T1000 (cell line): ENCODE measurements around the gene ATP8A2.
"Not testable (repeated sequence)": the region's sequence is repeated elsewhere in the genome, so short reads cannot be mapped to it uniquely, and the experiment has no call there.

Experiments used
- DNase-seq: peaks from one replicate; lab custom pipeline; 2025; ENCODE audit warnings: mixed read lengths; lab: John Stamatoyannopoulos, UW

The ATP8A2 gene

GRCh38 chr13:25806264-25806974, 434.6 kb downstream of the ATP8A2 start:
- DNase-seq, result no peak

GRCh38 chr13:25807562-25807961, 435.8 kb downstream of the ATP8A2 start:
- no peak for DNase-seq

- DNase-seq, result no peak
These were observed 439.7 kb downstream of the ATP8A2 start for GRCh38 chr13:25811506-25811905.

GRCh38 chr13:25816239-25816638, 444.5 kb downstream of the ATP8A2 start:
- DNase-seq, result no peak

- no peak for DNase-seq
These were observed 448.2 kb downstream of the ATP8A2 start for GRCh38 chr13:25819856-25820530.

GRCh38 chr13:25821776-25822175, 450.0 kb downstream of the ATP8A2 start:
- DNase-seq, result no peak

- not testable (repeated sequence) for DNase-seq
These were observed 455.4 kb downstream of the ATP8A2 start for GRCh38 chr13:25827221-25827620.

GRCh38 chr13:25827831-25828465, 456.2 kb downstream of the ATP8A2 start:
- no peak for DNase-seq

- DNase-seq, result no peak
These were observed 462.0 kb downstream of the ATP8A2 start for GRCh38 chr13:25833761-25834160.

- no peak for DNase-seq
These were observed 465.0 kb downstream of the ATP8A2 start for GRCh38 chr13:25836574-25837336.

- DNase-seq, result no peak
These were observed 467.6 kb downstream of the ATP8A2 start for GRCh38 chr13:25839371-25839770.

GRCh38 chr13:25840261-25840660, 468.5 kb downstream of the ATP8A2 start:
- no peak for DNase-seq

GRCh38 chr13:25840931-25841330, 469.2 kb downstream of the ATP8A2 start:
- no peak for DNase-seq

GRCh38 chr13:25843692-25844091, 471.9 kb downstream of the ATP8A2 start:
- no peak for DNase-seq

GRCh38 chr13:25844559-25845434, 473.0 kb downstream of the ATP8A2 start:
- DNase-seq, result no peak

- no peak for DNase-seq
These were observed 474.6 kb downstream of the ATP8A2 start for GRCh38 chr13:25846222-25846984.

GRCh38 chr13:25847145-25847544, 475.4 kb downstream of the ATP8A2 start:
- DNase-seq, result no peak

GRCh38 chr13:25847635-25848626, 476.2 kb downstream of the ATP8A2 start:
- no peak for DNase-seq
